ENCODE measurements around the gene TYW1B.
"Not testable (repeated sequence)": the region's sequence is repeated elsewhere in the genome, so short reads cannot be mapped to it uniquely, and the experiment has no call there.

The TYW1B gene, protein sequence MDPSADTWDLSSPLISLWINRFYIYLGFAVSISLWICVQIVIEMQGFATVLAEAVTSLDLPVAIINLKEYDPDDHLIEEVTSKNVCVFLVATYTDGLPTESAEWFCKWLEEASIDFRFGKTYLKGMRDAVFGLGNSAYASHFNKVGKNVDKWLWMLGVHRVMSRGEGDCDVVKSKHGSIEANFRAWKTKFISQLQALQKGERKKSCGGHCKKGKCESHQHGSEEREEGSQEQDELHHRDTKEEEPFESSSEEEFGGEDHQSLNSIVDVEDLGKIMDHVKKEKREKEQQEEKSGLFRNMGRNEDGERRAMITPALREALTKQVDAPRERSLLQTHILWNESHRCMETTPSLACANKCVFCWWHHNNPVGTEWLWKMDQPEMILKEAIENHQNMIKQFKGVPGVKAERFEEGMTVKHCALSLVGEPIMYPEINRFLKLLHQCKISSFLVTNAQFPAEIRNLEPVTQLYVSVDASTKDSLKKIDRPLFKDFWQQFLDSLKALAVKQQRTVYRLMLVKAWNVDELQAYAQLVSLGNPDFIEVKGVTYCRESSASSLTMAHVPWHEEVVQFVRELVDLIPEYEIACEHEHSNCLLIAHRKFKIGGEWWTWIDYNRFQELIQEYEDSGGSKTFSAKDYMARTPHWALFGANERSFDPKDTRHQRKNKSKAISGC

GRCh38 chr7:72827839-72828591 lies at the start of gene TYW1B:
Gene TYW1B, minus strand, starts transcription at chr7:72828200. Its CDS starts 125 bp downstream, at chr7:72828075.
- peak; percentile 97 for DNase-seq (ENCODE audit: low spot score)

DNA sequence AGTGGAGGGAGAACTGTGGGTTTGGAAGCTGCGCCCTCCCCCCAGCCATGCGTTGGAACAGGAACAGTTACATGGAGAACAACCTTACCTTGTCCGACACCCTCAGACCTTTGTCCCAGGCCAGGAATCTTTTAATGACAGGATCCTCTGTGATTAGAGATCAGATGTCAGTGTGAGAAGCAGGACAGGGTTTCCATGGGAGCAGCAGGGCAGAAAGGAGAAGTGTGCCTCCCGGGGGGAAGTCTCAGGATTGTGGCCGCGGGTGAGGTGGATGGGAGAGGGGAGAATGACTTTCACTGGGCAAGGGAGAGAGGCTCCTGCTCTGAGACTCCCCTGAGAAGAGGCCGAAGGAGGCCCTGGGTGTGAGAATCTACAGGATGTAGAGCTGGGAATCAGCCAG lies 39.6 kb upstream of the TYW1B start:
- not testable (repeated sequence) for DNase-seq (ENCODE audit: low spot score)

DNA sequence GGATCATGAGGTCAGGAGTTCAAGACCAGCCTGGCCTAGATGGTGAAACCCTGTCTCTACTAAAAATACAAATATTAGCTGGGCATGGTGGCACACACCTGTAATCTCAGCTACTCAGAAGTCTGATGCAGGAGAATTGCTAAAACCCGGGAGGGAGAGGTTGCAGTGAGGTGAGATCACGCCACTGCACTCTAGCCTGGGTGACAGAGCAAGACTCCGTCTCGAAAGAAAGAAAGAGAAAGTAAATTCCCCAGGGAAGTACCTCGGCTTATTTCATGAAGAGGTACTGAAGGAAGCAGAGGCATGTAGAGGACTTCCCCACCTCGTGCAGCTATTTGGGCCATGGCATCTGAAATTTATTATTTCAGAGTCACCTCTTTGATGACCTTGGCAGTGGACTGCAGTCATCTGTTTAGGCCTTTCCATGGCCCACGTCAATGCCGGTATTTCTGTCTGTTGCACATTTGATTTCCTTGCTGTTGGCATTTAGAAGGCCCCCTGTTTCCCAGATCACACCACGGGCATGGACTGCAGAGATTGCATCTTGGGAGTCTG lies 30.9 kb upstream of the TYW1B start:
- not testable (repeated sequence) for DNase-seq (ENCODE audit: low spot score)

- DNase-seq (ENCODE audit: low spot score): not testable (repeated sequence)
Observed at GRCh38 chr7:72857925-72858324, 29.9 kb upstream of the TYW1B start.

DNA sequence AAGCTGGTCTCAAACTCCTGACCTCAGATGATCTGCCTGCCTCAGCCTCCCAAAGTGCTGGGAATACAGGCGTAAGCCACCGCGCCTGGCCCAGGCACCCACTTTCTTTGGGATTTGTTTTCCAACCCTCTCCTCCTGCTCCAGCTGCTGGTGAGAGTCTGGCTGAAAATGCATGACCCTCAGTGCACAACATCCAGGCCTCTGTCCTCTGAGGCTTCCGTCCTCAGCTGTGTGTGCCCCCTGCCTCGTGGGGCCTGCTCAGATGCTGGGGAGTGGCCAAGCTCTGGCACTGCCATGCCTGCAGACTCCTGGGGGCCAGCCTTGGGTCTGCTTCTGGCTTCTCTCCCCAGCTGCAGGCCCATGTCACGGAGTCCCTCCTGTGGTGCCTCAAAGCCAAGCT lies 27.3 kb upstream of the TYW1B start:
- not testable (repeated sequence) for DNase-seq (ENCODE audit: low spot score)

DNA sequence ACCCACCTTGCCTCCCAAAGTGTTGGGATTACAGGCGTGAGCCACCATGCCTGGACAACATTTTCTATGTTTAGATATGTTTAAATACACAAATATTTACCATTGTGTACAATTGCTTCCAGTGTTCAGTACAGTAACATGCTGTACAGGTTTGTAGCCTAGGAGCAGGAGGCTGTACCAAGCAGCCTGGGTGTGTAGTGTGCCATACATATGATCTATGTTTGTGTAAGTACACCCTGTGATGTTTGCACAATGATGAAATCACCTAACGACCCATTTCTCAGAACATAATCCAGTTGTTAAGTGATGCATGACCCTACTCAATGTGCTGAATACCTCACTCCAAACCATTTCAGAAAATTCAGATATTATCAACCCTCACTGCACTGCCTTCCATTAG lies 24.9 kb upstream of the TYW1B start:
- not testable (repeated sequence) for DNase-seq (ENCODE audit: low spot score)

- not testable (repeated sequence) for DNase-seq (ENCODE audit: low spot score)
Observed at GRCh38 chr7:72850746-72851145, 22.7 kb upstream of the TYW1B start.

GRCh38 chr7:72844146-72844545 lies 16.1 kb upstream of the TYW1B start:
- DNase-seq (ENCODE audit: low spot score): not testable (repeated sequence)

GRCh38 chr7:72843166-72843565 lies 15.2 kb upstream of the TYW1B start:
- not testable (repeated sequence) for DNase-seq (ENCODE audit: low spot score)

- DNase-seq (ENCODE audit: low spot score): not testable (repeated sequence)
Observed at GRCh38 chr7:72840966-72841511, 13.0 kb upstream of the TYW1B start.

GRCh38 chr7:72838315-72838714 lies 10.3 kb upstream of the TYW1B start:
- DNase-seq (ENCODE audit: low spot score): not testable (repeated sequence)

- DNase-seq (ENCODE audit: low spot score): not testable (repeated sequence)
Observed at GRCh38 chr7:72837291-72837690, 9.3 kb upstream of the TYW1B start.

GRCh38 chr7:72830567-72830966 lies 2.6 kb upstream of the TYW1B start:
- DNase-seq (ENCODE audit: low spot score): not testable (repeated sequence)

DNA sequence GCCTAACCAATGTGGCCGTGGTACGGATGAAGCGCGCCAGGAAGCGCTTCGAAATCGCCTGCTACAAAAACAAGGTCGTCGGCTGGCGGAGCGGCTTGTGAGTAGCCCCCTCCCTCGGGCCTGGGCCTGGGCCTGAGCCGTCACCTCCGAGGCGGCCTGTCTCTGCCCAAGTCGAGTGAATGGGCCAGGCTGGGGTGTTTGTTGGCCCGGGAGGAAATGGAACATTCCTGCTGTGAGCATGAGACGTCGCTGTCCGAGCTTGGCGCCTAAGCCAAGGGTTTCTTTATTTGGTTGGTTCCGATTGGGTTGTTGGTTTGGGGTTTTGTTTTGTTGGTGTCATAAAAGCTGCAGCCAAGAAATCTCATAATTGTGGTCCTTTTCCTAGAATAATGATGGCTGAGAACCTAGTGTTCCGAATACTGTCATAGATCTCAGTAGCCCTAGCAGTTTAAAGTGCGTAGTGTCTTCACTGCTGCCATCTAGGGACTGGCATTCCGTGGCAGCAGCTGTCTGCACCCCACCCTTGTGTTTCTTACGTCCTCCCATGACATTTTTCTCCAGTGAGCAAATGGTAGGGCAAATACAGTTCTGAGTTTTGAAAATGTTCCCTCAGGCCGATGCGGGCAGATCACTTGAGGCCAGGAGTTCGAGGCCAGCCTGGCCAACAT lies 1.8 kb upstream of the TYW1B start:
- DNase-seq (ENCODE audit: low spot score): peak; percentile 49

GRCh38 chr7:72829291-72829686 lies 1.3 kb upstream of the TYW1B start:
- DNase-seq (ENCODE audit: low spot score): peak; percentile 97

DNA sequence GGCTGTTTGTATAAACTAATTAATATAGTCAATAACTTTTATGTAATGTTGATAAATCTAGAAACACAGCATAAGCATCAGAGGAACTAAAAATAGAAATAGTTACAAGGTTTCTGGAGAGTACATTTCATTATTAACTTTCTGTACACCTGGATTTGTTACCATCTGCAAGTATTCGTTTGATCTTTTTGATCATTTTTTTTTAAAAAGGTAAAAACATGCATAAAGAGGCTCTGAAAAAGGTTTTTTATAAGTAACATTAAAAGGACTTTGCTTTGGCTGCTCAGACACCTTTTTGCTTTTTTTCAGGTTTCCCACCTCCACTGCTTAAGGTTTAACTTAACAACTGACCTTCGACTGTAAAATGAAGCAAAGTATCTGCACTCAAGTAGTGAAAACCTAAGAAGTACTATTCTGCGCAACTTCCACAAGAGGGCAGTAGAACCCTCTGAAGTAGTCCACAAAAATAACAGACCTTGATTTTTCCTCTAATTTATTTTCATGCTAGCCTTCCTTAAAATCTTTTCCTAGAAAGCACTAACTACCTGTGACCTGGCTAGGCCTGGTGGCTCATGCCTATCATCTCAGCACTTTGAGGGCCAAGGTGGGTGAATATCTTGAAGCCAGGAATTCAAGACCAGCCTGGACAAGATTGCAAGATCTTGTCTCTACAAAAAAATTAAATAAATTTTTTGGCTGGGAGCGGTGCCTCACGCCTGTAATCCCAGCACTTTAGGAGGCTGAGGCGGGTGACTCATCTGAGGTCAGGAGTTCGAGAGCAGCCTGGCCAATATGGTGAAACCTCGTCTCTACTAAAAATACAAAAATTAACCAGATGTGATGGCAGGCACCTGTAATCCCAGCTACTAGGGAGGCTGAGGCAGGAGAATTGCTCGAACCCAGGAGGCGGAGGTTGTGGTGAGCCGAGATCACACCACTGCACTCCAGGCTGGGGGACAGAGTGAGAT lies 4.0 kb downstream of the TYW1B start:
- not testable (repeated sequence) for DNase-seq (ENCODE audit: low spot score)

DNA sequence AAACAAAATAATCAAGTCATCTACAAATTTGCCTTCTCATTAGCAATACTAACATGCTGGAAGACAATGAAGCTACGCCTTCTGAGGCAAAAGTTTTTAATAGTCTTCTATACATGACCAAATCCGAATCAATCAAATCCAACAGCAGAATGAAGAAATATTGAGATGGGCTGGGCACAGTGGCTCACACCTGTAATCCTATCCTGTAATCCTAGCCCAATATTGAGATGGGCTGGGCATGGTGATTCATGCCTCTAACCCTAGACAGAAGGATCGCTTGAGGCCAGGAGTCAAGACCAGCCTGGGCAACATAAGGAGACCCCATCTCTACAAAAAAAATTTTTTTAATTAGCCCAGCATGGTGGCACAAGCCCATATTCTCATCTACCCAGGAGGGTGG lies 5.5 kb downstream of the TYW1B start:
- not testable (repeated sequence) for DNase-seq (ENCODE audit: low spot score)

DNA sequence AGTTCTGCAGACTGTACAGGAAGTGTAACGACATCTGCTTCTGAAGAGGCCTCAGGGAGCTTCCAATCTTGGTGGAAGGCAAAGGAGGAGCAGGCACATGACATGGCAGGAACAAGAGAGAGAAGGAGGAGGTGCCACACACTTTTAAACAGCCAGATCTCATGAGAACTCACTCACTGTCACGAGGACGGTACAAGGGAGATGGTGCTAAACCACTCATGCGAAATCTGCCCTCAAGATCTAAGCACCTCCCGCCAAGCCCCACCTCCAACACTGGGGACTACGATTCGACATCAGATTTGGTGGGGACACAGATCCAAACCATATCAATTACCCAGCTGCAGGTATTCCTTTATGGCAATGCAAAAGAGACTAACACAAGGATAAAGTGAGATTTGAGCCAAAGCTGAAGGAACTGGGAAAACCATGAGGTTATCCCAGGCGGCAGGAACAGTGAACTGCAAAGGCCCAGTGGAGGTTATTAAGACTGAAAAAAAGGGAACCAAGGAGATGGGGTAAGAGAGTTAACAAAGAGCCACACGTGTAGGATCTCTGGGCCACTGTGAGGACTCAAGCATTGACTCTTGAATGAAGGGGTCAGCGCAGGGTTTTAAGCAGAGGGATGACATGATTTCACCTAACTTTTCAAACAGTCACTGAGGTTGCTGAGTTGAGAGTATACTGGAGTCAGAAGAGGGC lies 9.2 kb downstream of the TYW1B start:
- DNase-seq (ENCODE audit: low spot score): not testable (repeated sequence)

DNA sequence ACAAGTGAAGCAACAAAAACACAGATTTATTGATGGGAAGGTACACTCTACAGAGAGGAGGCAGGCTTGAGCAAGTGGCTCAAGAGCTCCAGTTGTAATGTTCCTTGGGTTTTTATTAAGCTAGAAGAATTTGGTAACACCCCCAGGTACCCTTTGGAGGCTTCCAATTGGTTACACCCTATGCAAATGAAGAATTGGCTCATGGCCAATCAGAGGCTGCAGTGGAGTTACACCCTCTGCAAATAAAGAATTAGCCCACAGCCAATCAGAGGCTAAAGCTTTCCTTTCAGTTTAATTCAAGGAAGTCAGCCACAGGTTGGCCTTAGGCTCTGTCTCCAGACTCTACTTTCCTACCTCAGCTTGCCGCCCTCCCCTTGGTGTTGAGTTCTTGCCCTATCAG lies 10.3 kb downstream of the TYW1B start:
- not testable (repeated sequence) for DNase-seq (ENCODE audit: low spot score)
